ENCODE measurements around the gene GDPD5.

The GDPD5 gene

GRCh38 chr11:75558939-75559843 is 33.5 kb upstream of the GDPD5 start:
- no peak for DNase-seq (ENCODE audit: low read depth in 4 of 4, low spot score in 1 of 4)

- DNase-seq (ENCODE audit: low read depth in 4 of 4, low spot score in 1 of 4) = no peak
Measured at GRCh38 chr11:75557666-75558494, 32.1 kb upstream of the GDPD5 start.

GRCh38 chr11:75556275-75556674 is 30.5 kb upstream of the GDPD5 start:
- DNase-seq (ENCODE audit: low read depth in 4 of 4, low spot score in 1 of 4) = no peak

- DNase-seq (ENCODE audit: low read depth in 4 of 4, low spot score in 1 of 4) = no peak
Measured at GRCh38 chr11:75555079-75555811, 29.5 kb upstream of the GDPD5 start.

- DNase-seq (ENCODE audit: low read depth in 4 of 4, low spot score in 1 of 4) = no peak
Measured at GRCh38 chr11:75554258-75555022, 28.7 kb upstream of the GDPD5 start.

GRCh38 chr11:75553889-75554257 is 28.1 kb upstream of the GDPD5 start:
- DNase-seq (ENCODE audit: low read depth in 4 of 4, low spot score in 1 of 4) = no peak

- no peak for DNase-seq (ENCODE audit: low read depth in 4 of 4, low spot score in 1 of 4)
Measured at GRCh38 chr11:75553182-75553581, 27.4 kb upstream of the GDPD5 start.

GRCh38 chr11:75549370-75549958 is 23.7 kb upstream of the GDPD5 start:
- DNase-seq (ENCODE audit: low read depth in 4 of 4, low spot score in 1 of 4) = no peak

GRCh38 chr11:75548595-75549272 is 23.0 kb upstream of the GDPD5 start:
- no peak for DNase-seq (ENCODE audit: low read depth in 4 of 4, low spot score in 1 of 4)

- DNase-seq (ENCODE audit: low read depth in 4 of 4, low spot score in 1 of 4) = no peak
Measured at GRCh38 chr11:75547617-75548058, 21.9 kb upstream of the GDPD5 start.

- DNase-seq (ENCODE audit: low read depth in 4 of 4, low spot score in 1 of 4) = no peak
Measured at GRCh38 chr11:75547177-75547576, 21.4 kb upstream of the GDPD5 start.

- no peak for DNase-seq (ENCODE audit: low read depth in 4 of 4, low spot score in 1 of 4)
Measured at GRCh38 chr11:75543806-75544205, 18.1 kb upstream of the GDPD5 start.

GRCh38 chr11:75542088-75542438 is 16.3 kb upstream of the GDPD5 start:
- no peak for DNase-seq (ENCODE audit: low read depth in 4 of 4, low spot score in 1 of 4)

- no peak for DNase-seq (ENCODE audit: low read depth in 4 of 4, low spot score in 1 of 4)
Measured at GRCh38 chr11:75541193-75542087, 15.7 kb upstream of the GDPD5 start.

GRCh38 chr11:75539459-75540334 is 14.0 kb upstream of the GDPD5 start:
- no peak for DNase-seq (ENCODE audit: low read depth in 4 of 4, low spot score in 1 of 4)

GRCh38 chr11:75538150-75538942 is 12.6 kb upstream of the GDPD5 start:
- DNase-seq (ENCODE audit: low read depth in 4 of 4, low spot score in 1 of 4) = no peak

- no peak for DNase-seq (ENCODE audit: low read depth in 4 of 4, low spot score in 1 of 4)
Measured at GRCh38 chr11:75537740-75538139, 12.0 kb upstream of the GDPD5 start.

Data from stimulated activated CD4-positive, alpha-beta T cell treated with anti-CD3 and anti-CD28 coated beads, Interleukin-1b, Interleukin-23, amount 100 ng/mL, for 24 hours (primary cell).